GM23338 (cell line): ENCODE measurements around the gene ICAM5. TPM values are rescaled to one million over a fixed set of nuclear protein-coding genes. Genes with fewer than 3 reads are reported as not detected.

Source experiments
- ATAC-seq: fragments of 200-7000 bp; cut with Tn5 transposase; 3 replicates; pipeline ENCODE4 v1.9.1; 2020
- DNase-seq: peaks from one replicate; pipeline ENCODE4 v3.0.0-alpha.2; 2015; ENCODE audit warnings: low spot score
- H2AFZ ChIP-seq: fragments of 200-600 bp; sonication (generic); 2 replicates; pipeline ENCODE4 v1.8.0; 2016; ENCODE audit warnings: antibody characterized with exemption, mild to moderate bottlenecking, moderate library complexity
- H3F3A ChIP-seq: fragments of 200-600 bp; sonication (generic); replicated peaks from 2 replicates; pipeline ENCODE4 v1.8.0; 2017; ENCODE audit warnings: antibody characterized with exemption, mixed run types, low read depth
- H3K27ac ChIP-seq: fragments of 200-600 bp; sonication (generic); 2 replicates; pipeline ENCODE4 v1.6.1; 2016; ENCODE audit warnings: low read depth
- H3K27me3 ChIP-seq: fragments of 200-600 bp; sonication (generic); 2 replicates; pipeline ENCODE4 v1.8.0; 2016; ENCODE audit warnings: mild to moderate bottlenecking, mixed run types, moderate library complexity; ENCODE audit not compliant: insufficient read depth
- H3K36me3 ChIP-seq: fragments of 200-600 bp; sonication (generic); 2 replicates; pipeline ENCODE4 v1.8.0; 2016; ENCODE audit warnings: mild to moderate bottlenecking; ENCODE audit not compliant: insufficient read depth
- H3K4me1 ChIP-seq: fragments of 200-600 bp; sonication (generic); 2 replicates; pipeline ENCODE4 v1.8.0; 2016; ENCODE audit warnings: mild to moderate bottlenecking, moderate library complexity; ENCODE audit not compliant: insufficient read depth
- H3K4me2 ChIP-seq: fragments of 200-600 bp; sonication (generic); 2 replicates; pipeline ENCODE4 v1.7.1; 2017; ENCODE audit warnings: mixed run types
- H3K4me3 ChIP-seq: fragments of 200-600 bp; sonication (generic); 2 replicates; pipeline ENCODE4 v1.6.1; 2016; ENCODE audit warnings: mixed run types
- H3K79me2 ChIP-seq: fragments of 200-600 bp; sonication (generic); replicated peaks from 2 replicates; pipeline ENCODE4 v1.8.0; 2017; ENCODE audit warnings: mild to moderate bottlenecking; ENCODE audit not compliant: insufficient read depth
- H3K9me2 ChIP-seq: fragments of 200-600 bp; sonication (generic); 2 replicates; pipeline ENCODE4 v1.8.0; 2017; ENCODE audit not compliant: insufficient read depth
- H4K20me1 ChIP-seq: fragments of 200-600 bp; sonication (generic); replicated peaks from 2 replicates; pipeline ENCODE4 v1.8.0; 2017; ENCODE audit warnings: mild to moderate bottlenecking; ENCODE audit not compliant: insufficient read depth
- H3K27ac Mint-ChIP-seq: 2 replicates; pipeline ENCODE4 v1.8.0; 2020; ENCODE audit warnings: inconsistent platforms, mild to moderate bottlenecking, moderate library complexity, mixed read lengths
- H3K27me3 Mint-ChIP-seq: 3 replicates; pipeline ENCODE4 v1.8.0; 2022; ENCODE audit warnings: low read depth, mild to moderate bottlenecking, moderate library complexity, mixed read lengths, inconsistent platforms; ENCODE audit not compliant: insufficient read depth, poor library complexity
- H3K36me3 Mint-ChIP-seq: 3 replicates; pipeline ENCODE4 v1.8.0; 2021; ENCODE audit warnings: low read depth, mild to moderate bottlenecking, inconsistent platforms, moderate library complexity, mixed read lengths
- H3K4me1 Mint-ChIP-seq: 3 replicates; pipeline ENCODE4 v1.8.0; 2020; ENCODE audit warnings: mild to moderate bottlenecking, inconsistent platforms, mixed read lengths
- H3K4me3 Mint-ChIP-seq: 3 replicates; pipeline ENCODE4 v1.8.0; 2021; ENCODE audit warnings: moderate library complexity, mild to moderate bottlenecking, inconsistent platforms, mixed read lengths
- H3K9me3 Mint-ChIP-seq: 3 replicates; pipeline ENCODE4 v1.8.0; 2020; ENCODE audit warnings: moderate library complexity, mild to moderate bottlenecking, inconsistent platforms, mixed read lengths
- CREB1 ChIP-seq: fragments of 250-450 bp; sonication (Bioruptor Pico); IDR thresholded peaks from 2 replicates; pipeline ENCODE4 v1.5.0; 2020; ENCODE audit warnings: low read depth, mild to moderate bottlenecking, moderate library complexity
- POLR2AphosphoS5 ChIP-seq: IDR thresholded peaks from 2 replicates; pipeline ENCODE4 v1.6.1; 2016; ENCODE audit warnings: antibody characterized with exemption, low read depth
- ZNF331 ChIP-seq: fragments of 250-450 bp; sonication (Bioruptor Pico); IDR thresholded peaks from 2 replicates; pipeline ENCODE4 v1.5.0; 2020; ENCODE audit warnings: low read depth, mild to moderate bottlenecking, moderate library complexity
- polyA plus RNA-seq: library from polyadenylated mRNA; unstranded; fragments of >200 nt; fragmentation: Nextera tagmentation; extraction: Ambion mirVana; gene quantifications from 2 replicates; pipeline ENCODE4 v1.2.1, GENCODE V29; 2016
- total RNA-seq: library from RNA; depleted of rRNA; stranded (reverse); fragments of >200 nt; shearing (Covaris generic); gene quantifications from 2 replicates; pipeline ENCODE4 v1.2.3, GENCODE V29; 2014
- TF ChIP-seq, protein P1 (sequence below): fragments of 250-450 bp; sonication (Bioruptor Pico); IDR thresholded peaks from 2 replicates; pipeline ENCODE4 v1.5.0; 2020; ENCODE audit warnings: mild to moderate bottlenecking, moderate library complexity
- TF ChIP-seq, protein P2 (sequence below): IDR thresholded peaks from one replicate; pipeline ENCODE4 v1.6.1; 2018; ENCODE audit warnings: antibody characterized with exemption; ENCODE audit not compliant: unreplicated experiment

Gene ICAM5
- total and polyA plus RNA-seq, 2 experiments from 2014 or later, result 0.47 to 4.6 TPM

DNA sequence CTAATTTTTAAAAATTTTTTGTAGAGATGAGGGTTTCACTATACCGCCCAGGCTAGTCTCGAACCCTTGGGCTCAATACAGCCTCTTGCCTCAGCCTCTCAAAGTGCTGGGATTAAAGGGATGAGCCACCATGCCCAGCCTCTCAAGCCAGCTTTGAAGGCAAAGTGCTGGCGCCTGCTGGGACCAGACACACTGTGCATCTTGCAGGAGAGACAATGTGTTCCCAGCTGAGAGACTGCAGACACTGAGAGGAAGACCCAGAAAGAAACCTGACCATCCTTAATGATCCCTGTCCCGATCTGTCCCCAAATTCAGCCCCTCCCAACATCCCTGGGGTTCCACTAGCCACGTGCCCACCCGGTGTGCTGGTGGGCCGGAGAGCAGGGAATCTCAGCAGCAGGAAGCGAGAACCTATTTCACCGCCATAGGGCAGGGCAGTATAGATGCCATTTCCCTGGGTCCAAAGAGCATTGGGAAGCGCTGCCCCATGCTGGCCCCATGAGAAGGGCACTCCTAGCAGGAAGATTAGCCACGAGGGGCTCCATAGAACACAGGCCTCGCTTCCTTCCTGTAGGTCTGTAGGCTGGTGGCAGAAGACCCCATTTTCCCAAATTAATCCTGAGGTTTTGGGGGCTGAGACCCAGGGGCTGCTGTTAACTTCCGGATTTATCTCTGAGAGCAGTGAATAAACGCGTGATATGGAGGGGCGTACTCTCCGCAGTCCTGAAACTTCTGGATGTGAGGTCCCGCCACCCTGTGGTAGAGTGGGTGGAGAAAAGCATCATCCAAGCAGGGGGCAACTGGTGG lies 42.6 kb downstream of the ICAM5 start:
- Histone ChIP-seq H3K9me2 (no peaks in the 10 kb centered on the region), H3F3A (no peaks in the 10 kb centered on the region; the same call in 1 of the 2 replicates), H3K79me2 (peaks cover 33% of the 10 kb centered on the region), H3K36me3 (peaks cover 11% of the 10 kb centered on the region; the same call in 1 of the 2 replicates), H3K4me2 (peak overlapping the region; percentile 93), H4K20me1 (peaks cover 20% of the 10 kb centered on the region), H3K27me3 (no peaks in the 10 kb centered on the region), H3K4me1 (peaks cover 13% of the 10 kb centered on the region; the same call in 1 of the 2 replicates), H3K4me3 (peak overlapping the region; percentile 99), H2AFZ (no peak overlapping the region), H3K27ac (no peak overlapping the region)
- H3K27me3 Mint-ChIP-seq, result peaks cover 17% of the 10 kb centered on the region
- peak overlapping the region; percentile 98 for H3K4me3 Mint-ChIP-seq
- H3K9me3 Mint-ChIP-seq, result no peaks in the 10 kb centered on the region
- peaks cover 32% of the 10 kb centered on the region for H3K36me3 Mint-ChIP-seq
- no peak for DNase-seq
- TF ChIP-seq, protein P1, sequence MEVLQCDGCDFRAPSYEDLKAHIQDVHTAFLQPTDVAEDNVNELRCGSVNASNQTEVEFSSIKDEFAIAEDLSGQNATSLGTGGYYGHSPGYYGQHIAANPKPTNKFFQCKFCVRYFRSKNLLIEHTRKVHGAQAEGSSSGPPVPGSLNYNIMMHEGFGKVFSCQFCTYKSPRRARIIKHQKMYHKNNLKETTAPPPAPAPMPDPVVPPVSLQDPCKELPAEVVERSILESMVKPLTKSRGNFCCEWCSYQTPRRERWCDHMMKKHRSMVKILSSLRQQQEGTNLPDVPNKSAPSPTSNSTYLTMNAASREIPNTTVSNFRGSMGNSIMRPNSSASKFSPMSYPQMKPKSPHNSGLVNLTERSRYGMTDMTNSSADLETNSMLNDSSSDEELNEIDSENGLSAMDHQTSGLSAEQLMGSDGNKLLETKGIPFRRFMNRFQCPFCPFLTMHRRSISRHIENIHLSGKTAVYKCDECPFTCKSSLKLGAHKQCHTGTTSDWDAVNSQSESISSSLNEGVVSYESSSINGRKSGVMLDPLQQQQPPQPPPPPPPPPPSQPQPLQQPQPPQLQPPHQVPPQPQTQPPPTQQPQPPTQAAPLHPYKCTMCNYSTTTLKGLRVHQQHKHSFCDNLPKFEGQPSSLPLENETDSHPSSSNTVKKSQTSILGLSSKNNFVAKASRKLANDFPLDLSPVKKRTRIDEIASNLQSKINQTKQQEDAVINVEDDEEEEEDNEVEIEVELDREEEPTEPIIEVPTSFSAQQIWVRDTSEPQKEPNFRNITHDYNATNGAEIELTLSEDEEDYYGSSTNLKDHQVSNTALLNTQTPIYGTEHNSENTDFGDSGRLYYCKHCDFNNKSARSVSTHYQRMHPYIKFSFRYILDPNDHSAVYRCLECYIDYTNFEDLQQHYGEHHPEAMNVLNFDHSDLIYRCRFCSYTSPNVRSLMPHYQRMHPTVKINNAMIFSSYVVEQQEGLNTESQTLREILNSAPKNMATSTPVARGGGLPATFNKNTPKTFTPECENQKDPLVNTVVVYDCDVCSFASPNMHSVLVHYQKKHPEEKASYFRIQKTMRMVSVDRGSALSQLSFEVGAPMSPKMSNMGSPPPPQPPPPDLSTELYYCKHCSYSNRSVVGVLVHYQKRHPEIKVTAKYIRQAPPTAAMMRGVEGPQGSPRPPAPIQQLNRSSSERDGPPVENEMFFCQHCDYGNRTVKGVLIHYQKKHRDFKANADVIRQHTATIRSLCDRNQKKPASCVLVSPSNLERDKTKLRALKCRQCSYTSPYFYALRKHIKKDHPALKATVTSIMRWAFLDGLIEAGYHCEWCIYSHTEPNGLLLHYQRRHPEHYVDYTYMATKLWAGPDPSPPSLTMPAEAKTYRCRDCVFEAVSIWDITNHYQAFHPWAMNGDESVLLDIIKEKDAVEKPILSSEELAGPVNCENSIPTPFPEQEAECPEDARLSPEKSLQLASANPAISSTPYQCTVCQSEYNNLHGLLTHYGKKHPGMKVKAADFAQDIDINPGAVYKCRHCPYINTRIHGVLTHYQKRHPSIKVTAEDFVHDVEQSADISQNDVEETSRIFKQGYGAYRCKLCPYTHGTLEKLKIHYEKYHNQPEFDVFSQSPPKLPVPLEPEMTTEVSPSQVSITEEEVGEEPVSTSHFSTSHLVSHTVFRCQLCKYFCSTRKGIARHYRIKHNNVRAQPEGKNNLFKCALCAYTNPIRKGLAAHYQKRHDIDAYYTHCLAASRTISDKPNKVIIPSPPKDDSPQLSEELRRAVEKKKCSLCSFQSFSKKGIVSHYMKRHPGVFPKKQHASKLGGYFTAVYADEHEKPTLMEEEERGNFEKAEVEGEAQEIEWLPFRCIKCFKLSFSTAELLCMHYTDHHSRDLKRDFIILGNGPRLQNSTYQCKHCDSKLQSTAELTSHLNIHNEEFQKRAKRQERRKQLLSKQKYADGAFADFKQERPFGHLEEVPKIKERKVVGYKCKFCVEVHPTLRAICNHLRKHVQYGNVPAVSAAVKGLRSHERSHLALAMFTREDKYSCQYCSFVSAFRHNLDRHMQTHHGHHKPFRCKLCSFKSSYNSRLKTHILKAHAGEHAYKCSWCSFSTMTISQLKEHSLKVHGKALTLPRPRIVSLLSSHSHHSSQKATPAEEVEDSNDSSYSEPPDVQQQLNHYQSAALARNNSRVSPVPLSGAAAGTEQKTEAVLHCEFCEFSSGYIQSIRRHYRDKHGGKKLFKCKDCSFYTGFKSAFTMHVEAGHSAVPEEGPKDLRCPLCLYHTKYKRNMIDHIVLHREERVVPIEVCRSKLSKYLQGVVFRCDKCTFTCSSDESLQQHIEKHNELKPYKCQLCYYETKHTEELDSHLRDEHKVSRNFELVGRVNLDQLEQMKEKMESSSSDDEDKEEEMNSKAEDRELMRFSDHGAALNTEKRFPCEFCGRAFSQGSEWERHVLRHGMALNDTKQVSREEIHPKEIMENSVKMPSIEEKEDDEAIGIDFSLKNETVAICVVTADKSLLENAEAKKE, result no peak
- TF ChIP-seq, protein P2, sequence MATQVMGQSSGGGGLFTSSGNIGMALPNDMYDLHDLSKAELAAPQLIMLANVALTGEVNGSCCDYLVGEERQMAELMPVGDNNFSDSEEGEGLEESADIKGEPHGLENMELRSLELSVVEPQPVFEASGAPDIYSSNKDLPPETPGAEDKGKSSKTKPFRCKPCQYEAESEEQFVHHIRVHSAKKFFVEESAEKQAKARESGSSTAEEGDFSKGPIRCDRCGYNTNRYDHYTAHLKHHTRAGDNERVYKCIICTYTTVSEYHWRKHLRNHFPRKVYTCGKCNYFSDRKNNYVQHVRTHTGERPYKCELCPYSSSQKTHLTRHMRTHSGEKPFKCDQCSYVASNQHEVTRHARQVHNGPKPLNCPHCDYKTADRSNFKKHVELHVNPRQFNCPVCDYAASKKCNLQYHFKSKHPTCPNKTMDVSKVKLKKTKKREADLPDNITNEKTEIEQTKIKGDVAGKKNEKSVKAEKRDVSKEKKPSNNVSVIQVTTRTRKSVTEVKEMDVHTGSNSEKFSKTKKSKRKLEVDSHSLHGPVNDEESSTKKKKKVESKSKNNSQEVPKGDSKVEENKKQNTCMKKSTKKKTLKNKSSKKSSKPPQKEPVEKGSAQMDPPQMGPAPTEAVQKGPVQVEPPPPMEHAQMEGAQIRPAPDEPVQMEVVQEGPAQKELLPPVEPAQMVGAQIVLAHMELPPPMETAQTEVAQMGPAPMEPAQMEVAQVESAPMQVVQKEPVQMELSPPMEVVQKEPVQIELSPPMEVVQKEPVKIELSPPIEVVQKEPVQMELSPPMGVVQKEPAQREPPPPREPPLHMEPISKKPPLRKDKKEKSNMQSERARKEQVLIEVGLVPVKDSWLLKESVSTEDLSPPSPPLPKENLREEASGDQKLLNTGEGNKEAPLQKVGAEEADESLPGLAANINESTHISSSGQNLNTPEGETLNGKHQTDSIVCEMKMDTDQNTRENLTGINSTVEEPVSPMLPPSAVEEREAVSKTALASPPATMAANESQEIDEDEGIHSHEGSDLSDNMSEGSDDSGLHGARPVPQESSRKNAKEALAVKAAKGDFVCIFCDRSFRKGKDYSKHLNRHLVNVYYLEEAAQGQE, result no peak
- TF ChIP-seq CREB1 (CRISPR knock-in tag) (no peak), ZNF331 (no peak), POLR2AphosphoS5 (no peak)
- peaks cover 11% of the 10 kb centered on the region for H3K4me1 Mint-ChIP-seq
- peak; percentile 0; the same call in 1 of the 3 replicates for ATAC-seq
- peak overlapping the region; percentile 97 for H3K27ac Mint-ChIP-seq
